Spinal cord (tissue), 10 donors: ENCODE measurements around the gene TMEM222. TPM values are rescaled to one million over a fixed set of nuclear protein-coding genes. Genes with fewer than 3 reads are reported as not detected.

Source experiments
- DNase-seq, 6 donors: peaks; one replicate each; pipeline versions ENCODE4 v3.0.0 to v3.0.0-alpha.2; 2013 to 2015; ENCODE audit warnings: low spot score in 6 of 6, low read depth in 4 of 6
- H3K27ac ChIP-seq: one replicate; pipeline ENCODE4 v1.5.1; 2013; ENCODE audit warnings: low read depth, low read length, control low read depth
- H3K27me3 ChIP-seq: one replicate; pipeline ENCODE4 v1.6.1; 2013; ENCODE audit warnings: low read length; ENCODE audit not compliant: control insufficient read depth, insufficient read depth
- H3K36me3 ChIP-seq: one replicate; pipeline ENCODE4 v1.6.1; 2013; ENCODE audit warnings: low read length; ENCODE audit not compliant: control insufficient read depth, insufficient read depth
- H3K4me1 ChIP-seq: one replicate; pipeline ENCODE4 v1.6.1; 2013; ENCODE audit warnings: low read length; ENCODE audit not compliant: control insufficient read depth, insufficient read depth
- H3K4me3 ChIP-seq: one replicate; pipeline ENCODE4 v1.5.1; 2013; ENCODE audit warnings: low read depth, low read length, control low read depth
- H3K9me3 ChIP-seq: one replicate; pipeline ENCODE4 v1.6.1; 2013; ENCODE audit warnings: low read length; ENCODE audit not compliant: control insufficient read depth, insufficient read depth
- WGBS: methylation state at CpG from one replicate; pipeline ENCODE4 v1.1.5; 2013; ENCODE audit warnings: missing lambda C conversion rate; ENCODE audit not compliant: insufficient coverage; 5-methylcytosine and 5-hydroxymethylcytosine counted together
- polyA plus RNA-seq, 2 donors: library from polyadenylated mRNA; unstranded; fragments of 120-200 nt; gene quantifications; one replicate each; pipeline ENCODE4 v1.2.1, GENCODE V29; 2013; ENCODE audit not compliant: insufficient read length in 2 of 2
- total RNA-seq, 2 donors: library from RNA; depleted of rRNA in 1 of 2; stranded (reverse); fragments of 120-200 nt in 1 of 2; fragments of >200 nt in 1 of 2; gene quantifications; one replicate each; pipeline versions ENCODE4 v1.2.3 to v1.2.4, GENCODE V29; 2013 to 2014
- donor health status: healthy.

The TMEM222 gene
- total and polyA plus RNA-seq, 4 donors: 22.6 to 63.3 (median 51.6) TPM

GRCh38 chr1:27336756-27337155, 14.8 kb downstream of the TMEM222 start:
- peaks cover 76% of the 10 kb centered on the region for H3K36me3 ChIP-seq
- no peak overlapping the region for H3K27ac ChIP-seq
- H3K9me3 ChIP-seq: no peaks in the 10 kb centered on the region
- WGBS: 95% methylated on average over 5 of the region's 5 CpGs
- no peaks in the 10 kb centered on the region for H3K4me1 ChIP-seq
- H3K4me3 ChIP-seq: no peak overlapping the region
- DNase-seq: no peak
- no peaks in the 10 kb centered on the region for H3K27me3 ChIP-seq

- no peaks in the 10 kb centered on the region for H3K27me3 ChIP-seq
- no peak overlapping the region for H3K27ac ChIP-seq
- no peaks in the 10 kb centered on the region for H3K4me1 ChIP-seq
- H3K9me3 ChIP-seq: no peaks in the 10 kb centered on the region
- no peak for DNase-seq
- 69% methylated on average over 6 of the region's 6 CpGs for WGBS
- H3K4me3 ChIP-seq: no peak overlapping the region
- H3K36me3 ChIP-seq: peaks cover 66% of the 10 kb centered on the region
These were observed 16.8 kb downstream of the TMEM222 start for GRCh38 chr1:27338751-27339150.

GRCh38 chr1:27339213-27339612, 17.2 kb downstream of the TMEM222 start:
- H3K4me1 ChIP-seq: no peaks in the 10 kb centered on the region
- DNase-seq: no peak
- H3K9me3 ChIP-seq: no peaks in the 10 kb centered on the region
- no peak overlapping the region for H3K4me3 ChIP-seq
- H3K27ac ChIP-seq: no peak overlapping the region
- H3K36me3 ChIP-seq: peaks cover 62% of the 10 kb centered on the region
- 70% methylated on average over 5 of the region's 5 CpGs for WGBS
- no peaks in the 10 kb centered on the region for H3K27me3 ChIP-seq

GRCh38 chr1:27341525-27342252, 19.7 kb downstream of the TMEM222 start, which contains the start of gene SYTL1:
Gene SYTL1 (plus strand): TSS chr1:27342022. CDS start chr1:27345335, 3,313 bp downstream.
- Histone ChIP-seq H3K27me3 (no peaks in the 10 kb centered on the region), H3K4me3 (no peak within 1 kb of the TSS), H3K27ac (no peak within 1 kb of the TSS), H3K9me3 (no peaks in the 10 kb centered on the region), H3K4me1 (no peaks in the 10 kb centered on the region), H3K36me3 (peaks cover 37% of the 10 kb centered on the region)
- WGBS: 24% methylated on average over 17 of the region's 22 CpGs
- DNase-seq: no peak

- no peak for DNase-seq
- no peaks in the 10 kb centered on the region for H3K9me3 ChIP-seq
- H3K4me3 ChIP-seq: no peak overlapping the region
- H3K4me1 ChIP-seq: no peaks in the 10 kb centered on the region
- no peaks in the 10 kb centered on the region for H3K27me3 ChIP-seq
- peaks cover 32% of the 10 kb centered on the region for H3K36me3 ChIP-seq
- H3K27ac ChIP-seq: no peak overlapping the region
- 86% methylated on average over 8 of the region's 8 CpGs for WGBS
These were observed 20.4 kb downstream of the TMEM222 start for GRCh38 chr1:27342391-27342777.

GRCh38 chr1:27342778-27343638, 21.0 kb downstream of the TMEM222 start:
- H3K4me3 ChIP-seq: no peak overlapping the region
- DNase-seq: no peak
- no peaks in the 10 kb centered on the region for H3K9me3 ChIP-seq
- H3K27ac ChIP-seq: no peak overlapping the region
- H3K4me1 ChIP-seq: no peaks in the 10 kb centered on the region
- 66% methylated on average over 30 of the region's 31 CpGs for WGBS
- H3K36me3 ChIP-seq: peaks cover 26% of the 10 kb centered on the region
- peaks cover 4% of the 10 kb centered on the region for H3K27me3 ChIP-seq

- Histone ChIP-seq H3K4me3 (no peak overlapping the region), H3K36me3 (peaks cover 24% of the 10 kb centered on the region), H3K4me1 (no peaks in the 10 kb centered on the region), H3K9me3 (no peaks in the 10 kb centered on the region), H3K27me3 (peaks cover 6% of the 10 kb centered on the region), H3K27ac (no peak overlapping the region)
- 100% methylated on average over 2 of the region's 5 CpGs for WGBS
- no peak for DNase-seq
These were observed 21.7 kb downstream of the TMEM222 start for GRCh38 chr1:27343639-27344025.

- Histone ChIP-seq H3K27ac (no peak overlapping the region), H3K36me3 (peaks cover 15% of the 10 kb centered on the region), H3K4me1 (peaks cover 13% of the 10 kb centered on the region), H3K27me3 (peaks cover 22% of the 10 kb centered on the region), H3K4me3 (no peak overlapping the region), H3K9me3 (no peaks in the 10 kb centered on the region)
- no peak for DNase-seq
- 88% methylated on average over 12 of the region's 12 CpGs for WGBS
These were observed 23.3 kb downstream of the TMEM222 start for GRCh38 chr1:27345272-27345671.

- Histone ChIP-seq H3K27me3 (peaks cover 33% of the 10 kb centered on the region), H3K4me3 (no peak overlapping the region), H3K27ac (no peak overlapping the region), H3K36me3 (peaks cover 14% of the 10 kb centered on the region), H3K9me3 (no peaks in the 10 kb centered on the region), H3K4me1 (peaks cover 24% of the 10 kb centered on the region)
- no peak for DNase-seq
- 92% methylated on average over 3 of the region's 8 CpGs for WGBS
These were observed 24.4 kb downstream of the TMEM222 start for GRCh38 chr1:27346357-27346756.
